ENCODE results near the gene TRAF3IP1.
A peak's percentile ranks its signal among the peaks of the same experiment; 100 is the strongest.
"Not testable (repeated sequence)": the region's sequence is repeated elsewhere in the genome, so short reads cannot be mapped to it uniquely, and the experiment has no call there.

TRAF3IP1 gene

DNA sequence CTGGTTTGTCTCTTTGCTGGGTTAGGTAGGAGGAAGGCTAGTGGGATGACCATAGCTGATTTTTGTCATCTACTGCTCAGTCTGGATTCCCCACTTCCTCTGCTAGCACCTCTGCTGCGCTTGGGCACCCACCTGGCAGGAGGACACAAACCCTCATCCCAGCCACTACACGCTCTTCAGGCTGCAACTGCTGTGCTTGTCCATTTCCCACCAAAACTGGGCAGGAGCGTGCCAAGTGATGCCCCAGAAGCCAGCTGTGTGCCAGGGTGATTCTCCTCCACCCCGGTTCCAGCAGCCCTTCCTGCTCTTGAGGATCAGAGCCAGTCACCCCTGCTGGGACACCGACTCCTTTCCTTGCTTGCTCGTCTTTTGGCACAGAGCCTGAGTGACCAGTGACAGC lies 16.2 kb upstream of the TRAF3IP1 start:
- Histone ChIP-seq H3K4me3 (ENCODE audit: low read depth, low read length) (no peak overlapping the region), H3K9me3 (ENCODE audit: severe bottlenecking) (no peaks in the 10 kb centered on the region), H3K36me3 (no peaks in the 10 kb centered on the region), H3K27me3 (ENCODE audit: insufficient read depth, low read depth, severe bottlenecking) (no peaks in the 10 kb centered on the region), H3K27ac (no peak overlapping the region)
- DNase-seq, result no peak
- TF ChIP-seq, protein P1, sequence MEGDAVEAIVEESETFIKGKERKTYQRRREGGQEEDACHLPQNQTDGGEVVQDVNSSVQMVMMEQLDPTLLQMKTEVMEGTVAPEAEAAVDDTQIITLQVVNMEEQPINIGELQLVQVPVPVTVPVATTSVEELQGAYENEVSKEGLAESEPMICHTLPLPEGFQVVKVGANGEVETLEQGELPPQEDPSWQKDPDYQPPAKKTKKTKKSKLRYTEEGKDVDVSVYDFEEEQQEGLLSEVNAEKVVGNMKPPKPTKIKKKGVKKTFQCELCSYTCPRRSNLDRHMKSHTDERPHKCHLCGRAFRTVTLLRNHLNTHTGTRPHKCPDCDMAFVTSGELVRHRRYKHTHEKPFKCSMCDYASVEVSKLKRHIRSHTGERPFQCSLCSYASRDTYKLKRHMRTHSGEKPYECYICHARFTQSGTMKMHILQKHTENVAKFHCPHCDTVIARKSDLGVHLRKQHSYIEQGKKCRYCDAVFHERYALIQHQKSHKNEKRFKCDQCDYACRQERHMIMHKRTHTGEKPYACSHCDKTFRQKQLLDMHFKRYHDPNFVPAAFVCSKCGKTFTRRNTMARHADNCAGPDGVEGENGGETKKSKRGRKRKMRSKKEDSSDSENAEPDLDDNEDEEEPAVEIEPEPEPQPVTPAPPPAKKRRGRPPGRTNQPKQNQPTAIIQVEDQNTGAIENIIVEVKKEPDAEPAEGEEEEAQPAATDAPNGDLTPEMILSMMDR (IDR thresholded peaks at IDR 0.05; ENCODE audit: low read depth, low read length), result no peak

DNA sequence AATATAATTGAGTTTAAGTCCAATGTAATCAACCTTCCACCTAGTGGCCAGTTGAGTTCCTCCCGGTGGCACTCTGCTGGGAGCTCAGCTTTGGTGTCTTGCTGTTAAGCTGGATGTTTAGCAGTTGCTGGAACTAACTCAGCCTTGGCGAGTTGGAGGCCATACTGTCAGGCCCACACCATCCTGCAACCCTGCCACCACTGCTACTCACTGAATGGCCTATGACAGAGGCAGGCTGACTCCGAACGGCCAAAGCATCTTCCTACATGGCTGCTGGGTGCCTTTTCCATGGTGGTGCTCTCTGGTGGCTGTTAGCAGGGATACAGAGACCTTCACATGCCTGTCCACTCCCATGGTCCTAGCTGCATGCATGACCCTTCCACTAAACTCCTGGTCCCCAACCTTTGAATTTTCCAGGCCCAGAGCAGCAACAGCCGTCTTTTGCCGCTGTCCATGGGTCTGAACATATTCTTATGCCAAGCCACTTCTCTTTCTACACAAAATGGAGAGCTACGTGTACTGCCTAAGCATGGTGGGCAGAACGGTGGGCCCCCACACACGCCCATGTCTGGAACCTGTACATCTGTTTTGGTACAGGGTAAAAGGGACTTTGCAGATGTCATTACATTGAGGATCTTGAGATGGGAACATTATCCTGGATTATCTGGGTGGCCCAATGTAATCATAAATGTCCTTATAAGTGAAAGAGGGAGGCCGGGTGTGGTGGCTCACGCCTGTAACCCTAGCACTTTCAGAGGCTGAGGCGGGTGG lies 15.0 kb upstream of the TRAF3IP1 start:
- no peaks in the 10 kb centered on the region for H3K9me3 ChIP-seq (ENCODE audit: severe bottlenecking)
- H3K4me3 ChIP-seq (ENCODE audit: low read depth, low read length), result no peak overlapping the region
- H3K36me3 ChIP-seq, result no peaks in the 10 kb centered on the region
- no peak overlapping the region for H3K27ac ChIP-seq
- TF ChIP-seq, protein P1 (IDR thresholded peaks at IDR 0.05; ENCODE audit: low read depth, low read length), result peak; percentile 32
- peak; percentile 18 for DNase-seq
- H3K27me3 ChIP-seq (ENCODE audit: insufficient read depth, low read depth, severe bottlenecking), result no peaks in the 10 kb centered on the region

DNA sequence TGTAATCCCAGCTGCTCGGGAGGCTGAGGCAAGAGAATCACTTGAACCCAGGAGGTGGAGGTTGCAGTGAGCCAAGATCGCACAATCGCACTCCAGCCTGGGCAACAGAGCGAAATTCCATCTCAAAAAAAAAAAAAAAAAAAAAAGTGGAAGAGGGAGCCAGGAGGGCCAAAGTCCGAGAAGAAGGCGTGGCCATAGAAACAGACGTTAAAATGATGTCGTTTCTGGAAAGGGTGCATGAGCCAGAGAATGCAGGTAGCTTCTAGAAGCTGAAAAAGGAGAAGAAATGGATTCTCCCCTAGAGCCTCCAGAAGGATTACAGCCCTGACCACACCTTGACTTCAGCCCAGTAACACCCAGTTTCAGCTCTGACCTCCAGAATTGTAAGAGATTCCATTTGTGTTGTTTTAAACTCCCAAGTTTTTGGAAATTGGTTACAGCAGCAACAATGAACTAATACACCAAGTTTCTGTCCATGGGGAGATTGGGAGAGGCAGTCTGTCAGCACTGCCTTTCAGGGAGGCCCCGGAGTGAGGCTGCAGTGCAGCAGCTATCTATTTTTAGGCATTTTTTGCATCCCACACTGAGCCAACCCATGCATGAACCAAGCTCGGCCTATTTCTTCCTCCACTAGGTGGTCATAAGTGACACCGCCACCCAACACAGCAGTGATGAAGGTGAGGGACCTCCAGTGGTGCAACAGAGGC lies 14.2 kb upstream of the TRAF3IP1 start:
- Histone ChIP-seq H3K27me3 (ENCODE audit: insufficient read depth, low read depth, severe bottlenecking) (no peaks in the 10 kb centered on the region), H3K27ac (no peak overlapping the region), H3K9me3 (ENCODE audit: severe bottlenecking) (no peaks in the 10 kb centered on the region), H3K4me3 (ENCODE audit: low read depth, low read length) (no peak overlapping the region), H3K36me3 (no peaks in the 10 kb centered on the region)
- TF ChIP-seq, protein P1 (IDR thresholded peaks at IDR 0.05; ENCODE audit: low read depth, low read length), result no peak
- no peak for DNase-seq

DNA sequence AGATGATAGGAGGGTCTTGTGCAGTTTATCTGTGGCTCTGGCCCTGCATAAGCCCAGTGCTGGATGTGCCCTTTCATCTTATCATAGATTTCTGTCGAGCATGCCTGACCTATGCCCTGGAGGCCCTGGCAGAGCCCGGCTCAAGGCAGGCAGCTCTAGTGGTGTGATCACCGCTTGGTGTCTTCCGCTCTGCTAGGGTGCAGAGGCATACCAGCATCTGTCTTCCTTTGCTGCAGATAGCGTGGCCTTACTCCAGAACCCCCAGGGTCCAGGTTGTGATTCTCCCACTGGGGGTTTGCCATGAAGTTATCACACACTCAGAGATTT lies 13.7 kb upstream of the TRAF3IP1 start:
- no peak overlapping the region for H3K27ac ChIP-seq
- TF ChIP-seq, protein P1 (IDR thresholded peaks at IDR 0.05; ENCODE audit: low read depth, low read length), result no peak
- H3K27me3 ChIP-seq (ENCODE audit: insufficient read depth, low read depth, severe bottlenecking), result no peaks in the 10 kb centered on the region
- H3K9me3 ChIP-seq (ENCODE audit: severe bottlenecking), result no peaks in the 10 kb centered on the region
- no peaks in the 10 kb centered on the region for H3K36me3 ChIP-seq
- no peak overlapping the region for H3K4me3 ChIP-seq (ENCODE audit: low read depth, low read length)
- DNase-seq, result no peak

DNA sequence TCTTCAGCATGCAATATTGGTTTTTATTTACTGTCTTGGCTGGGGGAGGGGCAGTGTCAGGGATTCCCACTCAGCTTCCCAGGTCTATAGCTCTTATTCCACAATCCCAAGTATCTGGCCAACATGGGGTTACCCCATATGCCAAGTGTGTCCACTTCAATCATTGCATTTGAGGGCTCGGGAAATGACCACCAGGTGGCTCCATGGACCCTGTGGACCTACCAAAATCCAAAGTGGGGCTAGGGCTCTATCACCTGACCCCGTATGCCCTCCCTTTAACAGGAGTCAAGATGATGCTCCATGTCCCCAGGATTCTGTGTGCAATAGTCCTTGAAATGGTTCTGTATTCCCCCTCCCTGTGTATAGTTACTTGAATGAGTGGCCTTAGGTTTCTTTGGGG lies 12.1 kb upstream of the TRAF3IP1 start:
- no peaks in the 10 kb centered on the region for H3K36me3 ChIP-seq
- H3K27me3 ChIP-seq (ENCODE audit: insufficient read depth, low read depth, severe bottlenecking), result no peaks in the 10 kb centered on the region
- peak; percentile 30 for DNase-seq
- no peak overlapping the region for H3K27ac ChIP-seq
- TF ChIP-seq, protein P1 (IDR thresholded peaks at IDR 0.05; ENCODE audit: low read depth, low read length), result peak; percentile 62
- H3K4me3 ChIP-seq (ENCODE audit: low read depth, low read length), result no peak overlapping the region
- no peaks in the 10 kb centered on the region for H3K9me3 ChIP-seq (ENCODE audit: severe bottlenecking)

DNA sequence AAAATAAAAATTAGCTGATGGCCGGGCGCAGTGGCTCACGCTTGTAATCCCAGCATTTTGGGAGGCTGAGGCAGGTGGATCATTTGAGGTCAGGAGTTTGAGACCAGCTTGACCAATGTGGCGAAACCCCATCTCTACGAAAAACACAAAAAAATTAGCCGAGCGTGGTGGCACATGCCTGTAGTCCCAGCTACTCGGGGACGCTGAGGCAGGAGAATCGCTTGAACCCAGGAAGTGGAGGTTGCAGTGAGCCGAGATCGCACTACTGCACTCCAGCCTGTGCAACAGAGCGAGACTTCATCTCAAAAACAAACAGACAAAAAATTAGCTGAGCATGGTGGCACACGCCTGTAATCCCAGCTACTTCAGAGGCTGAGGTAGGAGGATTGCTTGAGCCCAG lies 9.6 kb upstream of the TRAF3IP1 start:
- not testable (repeated sequence) for DNase-seq; H3K27me3 ChIP-seq (ENCODE audit: insufficient read depth, low read depth, severe bottlenecking); H3K27ac ChIP-seq; H3K4me3 ChIP-seq (ENCODE audit: low read depth, low read length); H3K36me3 ChIP-seq; H3K9me3 ChIP-seq (ENCODE audit: severe bottlenecking)

Data from WERI-Rb-1 (cell line).